VCaP (cell line): ENCODE results near the gene PRAMEF8.
A peak's percentile ranks its signal among the peaks of the same experiment; 100 is the strongest.
"Not testable (repeated sequence)": the region's sequence is repeated elsewhere in the genome, so short reads cannot be mapped to it uniquely, and the experiment has no call there.

Source experiments
- H3K27ac ChIP-seq: fragments of 450-650 bp; 2 replicates; pipeline ENCODE4 v1.5.1; 2017
- CTCF ChIP-seq: fragments of 450-650 bp; conservative IDR thresholded peaks from 2 replicates; pipeline ENCODE4 v1.5.1; 2017; ENCODE audit warnings: mild to moderate bottlenecking, moderate library complexity

The PRAMEF8 gene

GRCh38 chr1:13285037-13285436 is at the start of gene PRAMEF8:
TSS of gene PRAMEF8 (minus strand) at chr1:13285137. CDS start at chr1:13284091, 1,046 bp downstream.
- H3K27ac ChIP-seq = not testable (repeated sequence)

GRCh38 chr1:13315281-13315680 is 30.3 kb upstream of the PRAMEF8 start, which contains the start of gene PRAMEF15:
TSS of gene PRAMEF15 (plus strand) at chr1:13315581. CDS start at chr1:13318408, 2,827 bp downstream.
- not testable (repeated sequence) for H3K27ac ChIP-seq

GRCh38 chr1:13303239-13303638 is 18.3 kb upstream of the PRAMEF8 start, which contains the start of gene PRAMEF33:
TSS of gene PRAMEF33 (plus strand) at chr1:13303539. CDS start at chr1:13305955, 2,416 bp downstream.
- H3K27ac ChIP-seq = not testable (repeated sequence)

DNA sequence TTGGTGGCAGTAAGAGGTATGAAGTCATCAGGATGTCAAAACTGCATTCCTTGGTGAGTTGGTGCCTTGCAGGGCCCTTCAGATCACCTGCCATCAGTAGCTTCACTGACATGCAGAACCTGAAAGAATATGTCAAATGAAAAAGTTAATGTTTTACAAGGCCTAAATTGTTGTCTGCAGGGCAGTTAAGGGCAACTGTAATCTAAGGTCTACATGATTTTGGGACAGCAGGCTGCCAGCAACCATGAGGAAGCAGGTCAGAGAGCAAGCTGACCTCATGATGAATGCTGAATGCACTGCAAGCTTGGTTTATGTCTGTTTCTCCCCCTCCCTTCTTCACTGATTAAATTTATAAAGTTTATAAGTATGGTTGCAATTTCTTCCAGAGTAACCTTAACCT is 17.3 kb upstream of the PRAMEF8 start:
- H3K27ac ChIP-seq = not testable (repeated sequence)

DNA sequence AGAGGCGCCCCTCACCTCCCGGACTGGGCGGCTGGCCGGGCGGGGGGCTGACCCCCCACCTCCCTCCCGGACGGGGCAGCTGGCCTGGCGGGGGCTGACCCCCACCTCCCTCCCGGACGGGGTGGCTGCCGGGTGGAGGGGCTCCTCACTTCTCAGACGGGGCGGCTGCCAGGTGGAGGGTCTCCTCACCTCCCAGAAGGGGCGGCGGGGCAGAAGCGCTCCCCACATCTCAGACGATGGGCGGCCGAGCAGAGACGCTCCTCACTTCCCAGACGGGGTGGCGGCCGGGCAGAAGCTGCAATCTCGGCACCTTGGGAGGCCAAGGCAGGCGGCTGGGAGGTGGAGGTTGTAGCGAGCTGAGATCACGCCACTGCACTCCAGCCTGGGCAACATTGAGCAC is 13.8 kb upstream of the PRAMEF8 start:
- not testable (repeated sequence) for H3K27ac ChIP-seq

- H3K27ac ChIP-seq = not testable (repeated sequence)
These were observed 12.4 kb upstream of the PRAMEF8 start for GRCh38 chr1:13297216-13297931.

- not testable (repeated sequence) for H3K27ac ChIP-seq
These were observed 4.1 kb upstream of the PRAMEF8 start for GRCh38 chr1:13289030-13289429.

DNA sequence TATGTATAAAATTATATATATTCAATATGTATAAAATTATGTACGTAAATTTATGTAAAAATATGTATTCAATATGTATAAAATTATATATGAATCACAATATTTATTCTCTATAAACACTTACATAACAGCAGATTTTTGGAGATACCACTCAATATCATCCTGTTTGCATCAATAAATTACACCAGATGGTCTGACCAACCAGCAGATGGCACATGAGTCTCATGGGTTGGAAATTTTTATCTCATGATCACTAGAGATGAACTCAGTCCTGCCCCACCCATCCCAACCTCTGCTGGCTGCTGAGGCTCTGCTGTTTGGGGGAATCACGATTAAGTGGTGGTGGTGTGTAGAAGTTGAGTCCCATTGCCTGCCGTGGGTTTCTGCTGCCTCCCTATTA is 5.3 kb downstream of the PRAMEF8 start:
- peak; percentile 17; the same call in 1 of the 2 replicates for TF ChIP-seq CTCF
- H3K27ac ChIP-seq = not testable (repeated sequence)

DNA sequence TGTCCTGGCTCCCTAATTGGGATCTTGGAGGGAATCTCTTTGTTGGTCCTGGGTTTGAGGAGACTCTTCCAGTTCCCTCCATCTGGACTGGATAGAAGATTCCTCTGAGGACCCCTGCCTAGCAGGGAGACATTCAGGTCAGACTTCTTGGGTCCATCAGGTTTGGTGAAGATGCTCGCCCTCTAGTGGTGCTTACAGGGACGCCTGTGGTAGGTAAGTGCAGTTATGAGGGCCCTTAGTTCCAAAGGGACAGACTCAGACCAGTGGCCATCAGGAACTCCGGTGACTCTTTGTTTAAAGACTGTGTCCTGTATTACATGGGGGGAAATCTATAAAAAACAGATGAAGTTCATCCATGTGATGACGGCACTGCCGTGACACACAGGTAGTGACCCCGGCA is 7.9 kb downstream of the PRAMEF8 start:
- not testable (repeated sequence) for H3K27ac ChIP-seq

DNA sequence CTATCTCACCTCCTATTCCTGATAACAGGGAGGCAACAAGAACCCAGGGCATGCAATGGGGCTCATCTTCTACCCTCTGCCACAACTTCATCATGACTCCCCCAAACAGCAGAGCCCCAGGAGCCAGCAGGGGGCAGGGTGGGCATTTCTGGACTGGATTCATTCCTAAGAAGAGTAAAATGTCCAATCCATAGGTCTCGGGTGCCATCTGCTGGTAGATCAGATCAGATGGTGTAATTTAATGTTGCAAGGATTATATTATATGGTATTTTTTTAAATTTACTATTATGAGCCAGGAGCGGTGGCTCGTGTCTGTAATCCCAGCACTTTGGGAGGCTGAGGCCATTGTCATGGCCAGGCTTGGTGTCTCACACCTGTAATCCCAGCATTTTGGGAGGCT is 19.8 kb downstream of the PRAMEF8 start:
- H3K27ac ChIP-seq = not testable (repeated sequence)

DNA sequence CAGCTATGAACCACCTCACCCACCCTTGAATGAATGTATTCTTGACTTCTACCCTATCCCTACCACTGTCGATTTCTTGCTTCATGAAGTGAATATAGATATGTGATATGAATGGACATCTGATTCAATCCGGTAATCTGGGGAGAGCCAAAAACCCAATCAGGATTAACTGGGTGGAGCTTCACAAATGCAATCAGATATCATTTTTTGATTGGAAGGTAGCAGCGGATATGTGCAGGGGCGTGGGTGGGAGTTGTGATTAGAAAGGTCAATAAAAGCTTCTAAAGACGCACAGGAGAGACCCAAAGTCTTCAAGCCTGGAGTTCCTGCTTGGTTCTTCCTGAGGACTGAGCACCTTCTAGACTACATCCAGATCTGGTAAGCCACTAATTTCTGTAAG is 31.0 kb downstream of the PRAMEF8 start, which contains the start of gene PRAMEF5:
Gene PRAMEF5, plus strand, starts transcription at position 301 of the 400 bp plus-strand sequence. CDS start 5,071 bp downstream, outside the sequence.
- not testable (repeated sequence) for H3K27ac ChIP-seq

DNA sequence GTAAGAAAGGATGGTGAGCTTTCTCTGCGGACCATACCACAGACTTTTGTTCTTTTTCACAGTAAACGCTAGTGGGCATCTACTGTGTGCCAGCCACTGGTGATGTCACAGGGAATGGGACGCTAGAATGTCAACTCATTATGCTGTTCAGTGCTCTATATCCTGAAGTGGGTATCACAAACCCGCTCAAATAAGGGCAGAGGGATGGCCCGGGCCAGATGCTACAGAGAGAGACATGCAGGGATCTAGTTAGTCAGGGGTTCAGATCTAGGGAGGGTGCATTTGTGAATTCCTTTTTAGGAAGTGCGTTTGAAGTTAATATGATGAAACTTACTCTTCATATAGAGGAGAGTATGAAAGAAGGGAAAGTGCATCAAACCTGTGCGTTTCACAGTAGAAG is 37.8 kb downstream of the PRAMEF8 start:
- not testable (repeated sequence) for H3K27ac ChIP-seq

- not testable (repeated sequence) for H3K27ac ChIP-seq
These were observed 38.4 kb downstream of the PRAMEF8 start for GRCh38 chr1:13246554-13246871.

DNA sequence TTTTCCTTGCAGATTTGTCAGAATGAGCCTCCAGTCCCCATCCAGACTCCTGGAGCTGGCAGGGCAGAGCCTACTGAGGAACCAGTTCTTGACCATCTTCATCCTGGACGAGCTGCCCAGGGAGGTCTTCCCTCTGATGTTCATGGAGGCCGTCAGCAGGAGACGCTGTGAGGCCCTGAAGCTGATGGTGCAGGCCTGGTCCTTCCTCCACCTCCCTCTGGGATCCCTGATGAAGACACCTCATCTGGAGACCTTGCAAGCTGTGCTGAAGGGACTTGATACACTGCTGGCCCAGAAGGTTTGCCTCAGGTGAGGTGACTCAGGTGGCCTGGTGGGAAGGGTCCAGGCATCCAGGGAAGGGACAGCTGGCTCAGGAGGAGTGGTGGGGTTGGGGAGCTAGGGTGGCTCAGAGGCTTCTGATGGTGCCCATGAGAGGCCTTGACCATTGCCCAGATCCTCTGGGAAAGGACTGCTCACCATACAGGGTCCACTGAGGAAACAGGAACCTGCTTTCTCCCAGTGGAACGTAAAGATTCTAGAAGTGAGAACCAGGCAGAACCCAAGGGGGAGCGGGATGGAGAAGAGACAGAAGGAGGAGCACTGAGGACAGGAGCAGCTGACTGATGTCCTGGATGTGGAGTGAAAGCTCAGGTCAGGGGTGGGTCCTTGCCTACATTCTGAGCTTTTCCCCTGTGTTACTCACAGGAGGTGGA is 38.9 kb downstream of the PRAMEF8 start:
- H3K27ac ChIP-seq = not testable (repeated sequence)

DNA sequence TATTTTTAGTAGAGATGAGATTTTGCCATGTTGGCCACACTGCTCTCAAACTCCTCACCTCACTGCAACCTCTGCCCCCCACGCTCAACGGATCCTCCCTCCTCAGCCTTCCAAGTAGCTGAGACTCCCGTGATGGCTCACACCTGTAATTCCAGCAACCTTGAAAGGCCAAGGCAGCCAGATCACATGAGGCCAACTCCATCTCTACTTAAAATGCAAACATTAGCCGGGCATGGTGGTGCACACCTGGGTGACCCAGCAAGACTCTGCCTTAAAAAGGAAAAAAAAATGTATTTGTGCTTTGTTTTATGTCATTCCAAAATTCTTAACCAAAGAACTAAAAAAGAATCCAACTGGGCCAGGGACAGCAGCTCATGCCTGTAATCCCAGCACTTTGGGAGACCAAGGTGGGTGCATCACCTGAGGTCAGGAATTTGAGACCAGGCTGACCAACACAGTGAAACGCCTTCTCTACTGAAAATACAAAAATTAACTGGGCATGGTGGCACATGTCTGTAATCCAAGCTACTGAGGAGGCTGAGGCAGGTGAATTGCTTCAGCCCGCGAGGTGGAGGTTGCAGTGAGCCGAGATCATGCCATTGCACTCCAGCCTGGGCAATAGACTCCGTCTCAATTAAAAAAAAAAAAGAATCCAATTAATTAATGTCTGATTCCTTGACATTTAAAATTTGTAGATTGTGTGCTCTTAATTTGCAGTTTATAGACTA is 41.2 kb downstream of the PRAMEF8 start:
- H3K27ac ChIP-seq = not testable (repeated sequence)

GRCh38 chr1:13239633-13240032 is 45.3 kb downstream of the PRAMEF8 start:
- not testable (repeated sequence) for H3K27ac ChIP-seq

- H3K27ac ChIP-seq = not testable (repeated sequence)
These were observed 47.4 kb downstream of the PRAMEF8 start for GRCh38 chr1:13237572-13237971.

- H3K27ac ChIP-seq = not testable (repeated sequence)
These were observed 50.9 kb downstream of the PRAMEF8 start for GRCh38 chr1:13234057-13234456.

GRCh38 chr1:13232056-13232455 is 52.9 kb downstream of the PRAMEF8 start:
- not testable (repeated sequence) for H3K27ac ChIP-seq
